CD4-positive, alpha-beta T cell treated with Interleukin-21 for 1 hour (primary cell): ENCODE results near the gene ANO7.

Experiments used
- DNase-seq: peaks from one replicate; pipeline ENCODE4 v3.0.0-alpha.2; 2020

The ANO7 gene

GRCh38 chr2:241228860-241229516 lies 40.5 kb downstream of the ANO7 start:
- no peak for DNase-seq

GRCh38 chr2:241229563-241230401 lies 41.3 kb downstream of the ANO7 start:
- DNase-seq = no peak

DNA sequence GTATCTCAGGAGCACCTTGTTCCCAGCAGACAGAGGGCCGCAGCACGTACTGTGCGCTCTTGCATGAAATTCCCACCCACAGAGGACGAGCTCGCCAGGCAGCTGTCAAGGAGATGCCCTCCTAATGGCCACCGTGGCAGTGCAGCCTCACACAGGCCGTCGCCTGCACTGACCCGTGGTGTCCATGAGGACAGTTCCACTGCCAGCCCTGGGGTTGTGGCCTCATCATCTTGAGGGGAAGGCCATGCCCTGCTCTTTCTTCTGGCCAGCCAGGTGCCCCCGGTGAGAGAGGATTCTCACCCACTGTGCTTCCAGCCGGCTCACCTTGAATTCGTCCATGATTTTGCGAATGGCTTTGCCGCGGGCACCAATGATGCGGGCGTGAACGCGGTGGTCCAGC lies 42.0 kb downstream of the ANO7 start:
- DNase-seq = no peak

DNA sequence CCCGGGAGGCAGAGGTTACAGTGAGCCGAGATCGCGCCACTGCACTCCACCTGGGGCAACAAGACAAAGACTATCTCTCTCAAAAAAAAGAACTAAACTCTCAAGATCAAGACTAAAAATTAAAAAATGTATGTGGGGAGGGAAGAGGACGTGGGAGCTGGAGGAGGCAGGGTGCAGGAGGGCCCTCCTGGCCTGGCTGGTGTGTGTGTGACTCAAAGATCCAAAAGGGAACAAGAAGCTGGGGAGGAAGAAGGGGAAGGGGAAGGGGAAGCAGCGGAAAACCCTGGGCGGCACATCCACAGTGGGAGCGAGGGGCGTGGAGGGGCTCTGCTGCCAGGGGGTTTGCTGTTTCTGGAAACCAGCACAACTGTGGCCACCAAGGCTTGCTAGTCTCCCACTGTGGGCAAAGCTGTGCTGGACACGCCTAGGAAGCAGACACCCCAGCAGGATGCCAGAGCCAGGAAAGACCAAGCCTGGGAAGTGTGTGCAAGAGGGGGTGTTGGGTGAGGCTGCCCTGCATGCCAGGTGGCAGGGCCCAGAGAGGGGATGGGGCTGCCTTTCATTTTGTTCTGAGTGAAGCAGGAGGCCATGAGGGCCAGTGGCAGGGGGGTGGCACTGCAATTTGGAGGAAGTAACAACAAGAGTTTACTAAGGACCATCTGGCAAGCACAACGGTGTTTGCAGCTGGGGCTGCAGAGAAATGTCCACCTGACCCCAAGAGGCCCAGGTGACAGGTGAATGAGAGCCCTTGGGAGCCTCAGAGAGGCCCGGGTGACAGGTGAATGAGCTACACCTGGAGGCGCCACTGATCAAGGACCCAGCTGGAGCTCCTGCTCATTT lies 44.5 kb downstream of the ANO7 start:
- DNase-seq = no peak

GRCh38 chr2:241234066-241234790 lies 45.8 kb downstream of the ANO7 start:
- no peak for DNase-seq

- DNase-seq = no peak
Observed at GRCh38 chr2:241234962-241235740, 46.7 kb downstream of the ANO7 start.

DNA sequence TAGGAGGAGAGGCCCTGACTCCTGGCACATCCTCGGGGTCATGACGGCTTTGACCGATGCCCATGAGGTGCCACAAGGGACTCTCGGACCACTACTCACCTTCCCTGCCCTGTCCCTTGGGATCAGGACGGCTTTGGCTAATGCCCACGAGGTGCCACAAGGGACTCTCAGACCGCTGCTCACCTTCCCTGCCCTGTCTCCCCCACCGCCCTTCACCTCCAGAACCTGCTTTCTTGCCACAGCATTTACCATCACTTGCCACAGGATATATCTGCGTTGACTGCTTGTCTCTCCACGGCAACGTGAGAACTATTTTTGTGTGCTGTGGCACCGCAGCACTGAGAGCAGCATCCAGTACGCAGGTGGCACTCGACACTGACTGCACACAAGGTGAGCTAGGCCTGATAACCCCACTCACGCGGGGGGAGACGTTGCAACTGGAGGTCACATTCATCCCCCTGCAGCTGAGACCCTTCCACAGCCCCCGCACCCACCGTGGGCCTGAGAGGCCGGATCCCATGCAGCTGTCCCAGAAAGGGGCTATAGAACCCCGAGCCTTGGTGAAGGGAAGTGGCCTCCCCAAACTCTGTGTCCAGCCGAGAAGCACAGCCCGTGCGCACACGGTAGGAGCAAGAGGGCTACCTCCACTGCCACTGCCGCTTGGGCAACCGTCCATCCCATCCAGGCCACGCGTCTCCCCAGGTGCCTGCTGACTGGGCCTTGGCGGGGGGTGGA lies 47.5 kb downstream of the ANO7 start:
- DNase-seq = no peak

GRCh38 chr2:241237047-241237446 lies 48.6 kb downstream of the ANO7 start:
- DNase-seq = no peak

GRCh38 chr2:241237949-241238371 lies 49.5 kb downstream of the ANO7 start:
- DNase-seq = no peak

DNA sequence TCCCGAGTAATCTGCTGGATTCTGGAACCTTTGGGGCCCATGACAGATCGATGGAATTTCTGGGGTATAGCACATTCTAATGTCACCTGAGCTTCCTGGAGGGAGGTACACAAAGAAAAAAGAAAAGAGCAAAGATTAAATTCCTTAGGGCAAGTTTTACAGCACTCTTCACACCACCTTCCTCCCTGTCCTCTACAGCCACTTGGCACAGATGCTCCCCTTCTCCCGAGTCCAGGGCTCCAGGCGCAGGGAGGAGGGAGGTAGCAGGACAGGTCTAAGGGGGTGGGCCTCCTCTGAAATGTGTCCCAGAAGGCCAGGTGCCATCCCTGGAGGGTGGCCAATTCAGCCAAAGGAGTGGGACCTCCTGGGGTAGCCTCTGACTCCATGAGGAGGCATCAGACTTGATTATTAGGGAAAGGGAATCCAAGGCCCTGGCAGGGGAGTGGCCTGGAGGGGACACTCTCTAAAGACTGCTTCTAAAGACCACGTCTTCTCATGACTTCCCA lies 50.3 kb downstream of the ANO7 start:
- no peak for DNase-seq

GRCh38 chr2:241239552-241240202 lies 51.2 kb downstream of the ANO7 start:
- no peak for DNase-seq

GRCh38 chr2:241240320-241241004 lies 52.0 kb downstream of the ANO7 start:
- DNase-seq = no peak

DNA sequence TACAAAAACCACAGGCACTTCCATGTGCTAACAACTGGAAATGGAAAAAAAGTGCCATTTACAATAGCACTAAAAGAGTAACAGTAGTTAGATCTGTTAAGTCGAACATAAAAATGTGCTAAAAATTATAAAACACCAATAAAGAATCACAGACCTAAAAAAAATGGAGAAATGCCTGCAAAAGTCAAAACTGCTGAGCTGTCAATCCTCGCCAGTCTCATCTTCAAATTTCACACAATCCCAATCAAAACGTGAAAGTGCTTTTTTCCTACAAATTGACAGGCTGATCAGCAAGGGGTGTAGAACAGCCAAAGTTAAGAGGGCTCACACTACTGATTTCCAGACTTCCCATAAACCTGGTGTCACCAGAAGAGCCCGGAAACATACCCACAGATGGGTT lies 53.2 kb downstream of the ANO7 start:
- no peak for DNase-seq

- DNase-seq = no peak
Observed at GRCh38 chr2:241242306-241242705, 53.8 kb downstream of the ANO7 start.

DNA sequence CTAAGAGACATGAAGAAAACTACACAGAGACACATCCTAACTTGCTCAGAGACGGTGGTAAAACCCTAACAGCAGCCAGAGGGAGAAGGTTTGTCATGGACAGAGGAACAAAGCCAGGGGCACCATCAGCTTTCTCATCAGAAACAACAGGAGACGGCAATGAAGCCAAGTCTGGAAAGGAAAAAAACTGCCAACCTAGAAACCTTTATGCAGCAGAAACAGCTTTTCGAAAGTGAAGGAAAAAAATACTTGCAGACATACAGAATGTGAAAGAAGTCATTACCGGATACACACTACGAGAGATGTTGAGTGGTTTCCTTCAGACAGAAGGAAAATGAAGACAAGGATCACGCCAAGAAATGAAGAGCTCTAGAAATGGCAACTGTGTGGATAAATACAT lies 55.9 kb downstream of the ANO7 start:
- no peak for DNase-seq

- DNase-seq = no peak
Observed at GRCh38 chr2:241248289-241248688, 59.8 kb downstream of the ANO7 start.

- no peak for DNase-seq
Observed at GRCh38 chr2:241248897-241249296, 60.4 kb downstream of the ANO7 start.

GRCh38 chr2:241249654-241250053 lies 61.2 kb downstream of the ANO7 start:
- no peak for DNase-seq

DNA sequence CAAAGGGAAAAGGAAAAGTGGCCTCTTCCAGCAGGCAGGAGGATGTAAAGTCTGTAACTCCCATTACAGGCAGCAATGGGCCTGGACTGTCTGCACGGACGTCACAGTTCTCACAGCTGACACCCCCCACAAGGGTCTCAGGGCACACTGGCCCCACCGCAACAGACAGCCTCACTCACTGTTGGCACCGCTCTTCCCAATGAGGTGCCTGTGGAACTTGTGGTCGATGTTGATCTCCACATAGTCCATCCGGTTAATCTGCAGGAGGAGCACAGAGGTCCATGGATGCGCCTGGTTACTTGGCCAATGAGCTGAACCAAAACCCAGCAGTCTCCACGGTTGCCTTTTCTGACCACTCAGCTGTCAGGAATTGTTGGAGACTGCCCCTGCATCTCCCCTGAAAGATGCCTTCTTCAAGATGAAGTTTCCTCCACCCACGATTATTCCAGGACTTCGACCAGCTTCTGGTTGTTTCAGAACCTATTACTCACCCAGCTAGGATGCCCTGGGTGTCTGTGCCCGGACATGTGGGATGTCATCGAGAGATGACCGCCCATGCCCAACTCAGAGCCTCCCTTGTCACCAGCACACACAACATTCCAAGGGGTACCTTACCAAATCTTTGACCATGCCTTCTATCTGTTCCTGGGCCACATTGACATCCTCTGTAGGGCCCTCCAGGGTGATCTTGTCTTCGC lies 64.5 kb downstream of the ANO7 start:
- DNase-seq = no peak
